CD14-positive monocyte (primary cell): ENCODE results near the gene CACNA1H. TPM values are rescaled to one million over a fixed set of nuclear protein-coding genes. Genes with fewer than 3 reads are reported as not detected.
"Not testable (repeated sequence)": the region's sequence is repeated elsewhere in the genome, so short reads cannot be mapped to it uniquely, and the experiment has no call there.

ENCODE experiments used
- DNase-seq, 3 donors: peaks; one replicate each; pipeline ENCODE4 v3.0.0-alpha.2; 2011 to 2022
- H2AFZ ChIP-seq: 2 replicates; pipeline ENCODE4 v1.6.0; 2012; ENCODE audit warnings: mild to moderate bottlenecking, low read depth, low read length, inconsistent platforms; ENCODE audit not compliant: insufficient read depth, poor library complexity, severe bottlenecking
- H3K27ac ChIP-seq, 2 donors: 1 replicate in 1 of 2; 2 replicates in 1 of 2; pipeline ENCODE4 v1.5.1; 2012 to 2013; ENCODE audit warnings: low read length in 2 of 2, control low read depth in 1 of 2, inconsistent platforms in 1 of 2, low read depth in 1 of 2, mild to moderate bottlenecking in 1 of 2
- H3K27me3 ChIP-seq, 2 donors: one replicate each; pipeline versions ENCODE4 v1.6.0 to v1.6.1; 2011 to 2013; ENCODE audit warnings: low read length in 2 of 2; ENCODE audit not compliant: control insufficient read depth in 2 of 2, insufficient read depth in 2 of 2
- H3K36me3 ChIP-seq, 2 donors: replicated peaks in 1 of 2; 1 replicate in 1 of 2; 2 replicates in 1 of 2; pipeline versions ENCODE4 v1.5.1 to v1.6.1; 2012 to 2013; ENCODE audit warnings: low read length in 2 of 2, control low read depth in 1 of 2, inconsistent platforms in 1 of 2, mild to moderate bottlenecking in 1 of 2; ENCODE audit not compliant: insufficient read depth in 2 of 2, control insufficient read depth in 1 of 2
- H3K4me1 ChIP-seq, 2 donors: 1 replicate in 1 of 2; 2 replicates in 1 of 2; pipeline versions ENCODE4 v1.5.1 to v1.6.1; 2012 to 2013; ENCODE audit warnings: low read length in 2 of 2, control low read depth in 1 of 2, inconsistent platforms in 1 of 2, mild to moderate bottlenecking in 1 of 2, moderate library complexity in 1 of 2; ENCODE audit not compliant: insufficient read depth in 2 of 2, control insufficient read depth in 1 of 2
- H3K4me2 ChIP-seq: replicated peaks from 2 replicates; pipeline ENCODE3; 2012; ENCODE audit warnings: low read length, moderate library complexity, mild to moderate bottlenecking; ENCODE audit not compliant: poor library complexity, severe bottlenecking; ENCODE audit errors: extremely low read depth
- H3K4me3 ChIP-seq, 3 experiments: fragments of 200-600 bp in 1 of 3; sonication (generic) in 1 of 3; replicated peaks in 1 of 3; 1 replicate in 2 of 3; 2 replicates in 1 of 3; pipeline ENCODE4 v1.5.1; 2011 to 2013; ENCODE audit warnings: low read length in 3 of 3, mild to moderate bottlenecking in 3 of 3, control low read depth in 2 of 3, low read depth in 2 of 3, inconsistent platforms in 1 of 3, moderate library complexity in 1 of 3
- H3K79me2 ChIP-seq: 2 replicates; pipeline ENCODE4 v1.6.0; 2012; ENCODE audit warnings: mild to moderate bottlenecking, control low read depth, inconsistent platforms, low read length, moderate library complexity; ENCODE audit not compliant: insufficient read depth
- H3K9ac ChIP-seq: 2 replicates; pipeline ENCODE4 v1.6.0; 2017; ENCODE audit warnings: low read length, mild to moderate bottlenecking; ENCODE audit not compliant: insufficient read depth, poor library complexity, severe bottlenecking
- H3K9me3 ChIP-seq, 2 donors: replicated peaks in 1 of 2; 1 replicate in 1 of 2; 2 replicates in 1 of 2; pipeline versions ENCODE4 v1.5.1 to v1.6.1; 2012 to 2013; ENCODE audit warnings: low read length in 2 of 2, control low read depth in 1 of 2; ENCODE audit not compliant: control insufficient read depth in 1 of 2, insufficient read depth in 1 of 2
- H4K20me1 ChIP-seq: 2 replicates; pipeline ENCODE4 v1.6.0; 2012; ENCODE audit warnings: mild to moderate bottlenecking, low read length, control low read depth, moderate library complexity; ENCODE audit not compliant: insufficient read depth
- H3K27ac Mint-ChIP-seq, 7 donors: one replicate each; pipeline ENCODE4 v1.8.0; 2020; ENCODE audit warnings: mild to moderate bottlenecking in 7 of 7, mixed read lengths in 7 of 7, moderate library complexity in 6 of 7, inconsistent platforms in 2 of 7
- H3K27me3 Mint-ChIP-seq, 3 donors: one replicate each; pipeline ENCODE4 v1.8.0; 2021 to 2022; ENCODE audit warnings: low read depth in 3 of 3, mild to moderate bottlenecking in 3 of 3, mixed read lengths in 3 of 3, moderate library complexity in 3 of 3, inconsistent platforms in 1 of 3
- H3K36me3 Mint-ChIP-seq, 2 donors: one replicate each; pipeline ENCODE4 v1.8.0; 2020; ENCODE audit warnings: mixed read lengths in 2 of 2, inconsistent platforms in 1 of 2, mild to moderate bottlenecking in 1 of 2
- H3K4me1 Mint-ChIP-seq: one replicate; pipeline ENCODE4 v1.8.0; 2020; ENCODE audit warnings: mild to moderate bottlenecking, mixed read lengths
- H3K4me3 Mint-ChIP-seq, 2 donors: one replicate each; pipeline ENCODE4 v1.8.0; 2020; ENCODE audit warnings: mild to moderate bottlenecking in 2 of 2, mixed read lengths in 2 of 2, moderate library complexity in 1 of 2
- H3K9me3 Mint-ChIP-seq, 7 donors: one replicate each; pipeline ENCODE4 v1.8.0; 2020 to 2022; ENCODE audit warnings: mixed read lengths in 7 of 7, mild to moderate bottlenecking in 6 of 7, moderate library complexity in 6 of 7, inconsistent platforms in 2 of 7
- WGBS: methylation state at CpG from one replicate; pipeline ENCODE4 v1.1.5; 2013; ENCODE audit warnings: missing lambda C conversion rate; ENCODE audit not compliant: insufficient coverage; 5-methylcytosine and 5-hydroxymethylcytosine counted together
- intact Hi-C, 2 donors: fragments of 100-400 bp; cut with micrococcal nuclease; formaldehyde crosslinking; loops; one replicate each; pipeline versions ENCODE4 v1.15.0 to v1.15.1; 2023
- polyA plus RNA-seq, 3 donors: library from polyadenylated mRNA; depleted of rRNA in 1 of 3; unstranded in 2 of 3; stranded (reverse) in 1 of 3; fragments of 300-500 nt in 2 of 3; fragments of >200 nt in 1 of 3; fragmentation: Illumina TruSeq in 2 of 3; gene quantifications; 1 replicate in 2 of 3; 2 replicates in 1 of 3; pipeline ENCODE4 v1.2.3, GENCODE V29; 2012 to 2021
- TF ChIP-seq, protein P1 (sequence below): fragments of 200-600 bp; IDR thresholded peaks from one replicate; pipeline ENCODE4 v1.8.0; 2022; ENCODE audit warnings: antibody characterized with exemption, mild to moderate bottlenecking

The CACNA1H gene
- polyA plus RNA-seq, 3 donors = not detected

- DNase-seq = no peak
- intact Hi-C loops = no loop called here
- Histone ChIP-seq H3K9me3 (peaks cover 0 to 6% of the 10 kb centered on the region in 2 donors), H3K4me1 (no peaks in the 10 kb centered on the region), H2AFZ (no peak overlapping the region), H4K20me1 (no peaks in the 10 kb centered on the region), H3K36me3 (no peaks in the 10 kb centered on the region), H3K79me2 (no peaks in the 10 kb centered on the region), H3K4me2 (no peak overlapping the region), H3K9ac (no peak overlapping the region), H3K4me3 (no peak overlapping the region), H3K27ac (no peak overlapping the region), H3K27me3 (no peaks in the 10 kb centered on the region)
- Mint-ChIP-seq H3K27me3 (peaks cover 0 to 8% (median 5%) of the 10 kb centered on the region in 3 donors), H3K36me3 (no peaks in the 10 kb centered on the region), H3K4me1 (no peaks in the 10 kb centered on the region), H3K9me3 (peaks cover 0 to 8% (median 5%) of the 10 kb centered on the region in 7 donors), H3K4me3 (no peak overlapping the region), H3K27ac (no peak overlapping the region)
- TF ChIP-seq, protein P1, sequence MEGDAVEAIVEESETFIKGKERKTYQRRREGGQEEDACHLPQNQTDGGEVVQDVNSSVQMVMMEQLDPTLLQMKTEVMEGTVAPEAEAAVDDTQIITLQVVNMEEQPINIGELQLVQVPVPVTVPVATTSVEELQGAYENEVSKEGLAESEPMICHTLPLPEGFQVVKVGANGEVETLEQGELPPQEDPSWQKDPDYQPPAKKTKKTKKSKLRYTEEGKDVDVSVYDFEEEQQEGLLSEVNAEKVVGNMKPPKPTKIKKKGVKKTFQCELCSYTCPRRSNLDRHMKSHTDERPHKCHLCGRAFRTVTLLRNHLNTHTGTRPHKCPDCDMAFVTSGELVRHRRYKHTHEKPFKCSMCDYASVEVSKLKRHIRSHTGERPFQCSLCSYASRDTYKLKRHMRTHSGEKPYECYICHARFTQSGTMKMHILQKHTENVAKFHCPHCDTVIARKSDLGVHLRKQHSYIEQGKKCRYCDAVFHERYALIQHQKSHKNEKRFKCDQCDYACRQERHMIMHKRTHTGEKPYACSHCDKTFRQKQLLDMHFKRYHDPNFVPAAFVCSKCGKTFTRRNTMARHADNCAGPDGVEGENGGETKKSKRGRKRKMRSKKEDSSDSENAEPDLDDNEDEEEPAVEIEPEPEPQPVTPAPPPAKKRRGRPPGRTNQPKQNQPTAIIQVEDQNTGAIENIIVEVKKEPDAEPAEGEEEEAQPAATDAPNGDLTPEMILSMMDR = no peak
- WGBS = 93% methylated on average over 18 of the region's 26 CpGs
Measured at GRCh38 chr16:1184156-1184868, 31.4 kb downstream of the CACNA1H start.

DNA sequence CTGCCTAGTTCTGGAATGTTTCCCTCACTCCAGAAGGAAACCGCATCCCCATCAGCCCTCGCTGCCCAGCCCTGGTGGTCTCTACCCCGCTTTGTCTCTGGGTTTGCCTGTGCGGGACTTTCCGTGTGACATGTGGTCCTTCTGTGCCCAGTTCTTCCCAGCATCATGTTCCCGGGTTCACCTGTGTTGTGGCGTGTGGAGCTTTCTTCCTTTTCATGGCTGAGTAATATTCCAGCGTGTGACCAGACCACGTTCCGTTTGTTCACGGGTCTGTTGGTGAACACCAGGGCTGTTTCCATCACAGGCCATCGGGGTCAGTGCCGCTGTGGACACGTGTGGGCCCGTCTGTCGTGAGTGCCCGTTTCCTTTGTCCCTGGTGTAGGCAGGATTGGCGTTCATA is 32.1 kb downstream of the CACNA1H start:
- no peak overlapping the region for H3K4me3 ChIP-seq
- Mint-ChIP-seq H3K4me3 (no peak overlapping the region), H3K27me3 (peaks cover 0 to 8% (median 7%) of the 10 kb centered on the region in 3 donors), H3K4me1 (no peaks in the 10 kb centered on the region), H3K36me3 (no peaks in the 10 kb centered on the region), H3K27ac (no peak overlapping the region), H3K9me3 (peaks cover 0 to 8% (median 5%) of the 10 kb centered on the region in 7 donors)
- intact Hi-C loops = no loop called here
- H3K4me2 ChIP-seq = no peak overlapping the region
- H3K36me3 ChIP-seq = no peaks in the 10 kb centered on the region
- no peak for DNase-seq
- TF ChIP-seq, protein P1 = no peak
- peaks cover 0 to 6% of the 10 kb centered on the region in 2 donors for H3K9me3 ChIP-seq
- H3K4me1 ChIP-seq = no peaks in the 10 kb centered on the region
- H3K27ac ChIP-seq = no peak overlapping the region
- no peak overlapping the region for H3K9ac ChIP-seq
- H3K79me2 ChIP-seq = no peaks in the 10 kb centered on the region
- H2AFZ ChIP-seq = no peak overlapping the region
- H3K27me3 ChIP-seq = no peaks in the 10 kb centered on the region
- 93% methylated on average over 18 of the region's 18 CpGs for WGBS
- no peaks in the 10 kb centered on the region for H4K20me1 ChIP-seq

DNA sequence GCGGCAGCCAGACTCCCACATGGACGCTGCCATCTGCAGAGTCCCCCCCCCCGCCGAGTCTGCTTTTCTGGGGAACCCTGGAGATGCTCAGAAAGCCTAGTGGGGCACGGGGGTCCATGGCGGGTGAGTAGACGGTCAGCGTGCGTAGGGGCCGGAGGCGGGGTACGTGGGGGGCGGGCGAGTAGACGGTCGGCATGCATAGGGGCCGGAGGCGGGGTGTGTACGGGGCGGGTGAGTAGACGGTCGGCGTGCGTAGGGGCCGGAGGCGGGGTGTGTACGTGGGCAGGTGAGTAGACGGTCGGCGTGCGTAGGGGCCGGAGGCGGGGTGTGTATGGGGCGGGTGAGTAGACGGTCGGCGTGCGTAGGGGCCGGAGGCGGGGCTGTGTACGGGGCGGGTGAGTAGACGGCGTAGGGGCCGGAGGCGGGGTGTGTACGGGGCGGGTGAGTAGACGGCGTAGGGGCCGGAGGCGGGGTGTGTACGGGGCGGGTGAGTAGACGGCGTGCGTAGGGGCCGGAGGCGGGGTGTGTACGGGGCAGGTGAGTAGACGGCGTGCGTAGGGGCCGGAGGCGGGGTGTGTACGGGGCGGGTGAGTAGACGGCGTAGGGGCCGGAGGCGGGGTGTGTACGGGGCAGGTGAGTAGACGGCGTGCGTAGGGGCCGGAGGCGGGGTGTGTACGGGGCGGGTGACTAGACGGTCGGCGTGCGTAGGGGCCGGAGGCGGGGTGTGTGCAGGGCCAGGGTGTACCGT is 32.7 kb downstream of the CACNA1H start:
- WGBS = 94% methylated on average over 7 of the region's 86 CpGs
- H3K9me3 Mint-ChIP-seq, intact Hi-C loops: not testable (repeated sequence)

More for the DNA sequence above, 32.7 kb downstream of the CACNA1H start:
- H2AFZ ChIP-seq, H3K27me3 Mint-ChIP-seq, H3K9ac ChIP-seq, H3K27ac ChIP-seq, H3K27me3 ChIP-seq, H3K9me3 ChIP-seq, H3K36me3 Mint-ChIP-seq, H3K4me2 ChIP-seq, H3K4me3 Mint-ChIP-seq, H3K4me1 ChIP-seq, H3K79me2 ChIP-seq, H3K36me3 ChIP-seq, H3K27ac Mint-ChIP-seq, H3K4me3 ChIP-seq, H4K20me1 ChIP-seq, DNase-seq, H3K4me1 Mint-ChIP-seq: not testable (repeated sequence)
